HEK293 (cell line): ENCODE measurements around the gene RINL.

Experiments
- REST ChIP-seq: fragments of 450-650 bp; formaldehyde crosslinking; IDR thresholded peaks from 2 replicates; pipeline ENCODE4 v1.5.1; 2016; ENCODE audit warnings: missing biosample characterization, missing genetic modification characterization
- ZNF692 ChIP-seq: fragments of 450-650 bp; formaldehyde crosslinking; IDR thresholded peaks from 2 replicates; pipeline ENCODE4 v1.5.1; 2016; ENCODE audit warnings: missing biosample characterization, missing genetic modification characterization

GRCh38 chr19:38880076-38880881, 2.2 kb upstream of the RINL start:
- TF ChIP-seq ZNF692 (no peak), REST (tag by site-specific recombination) (no peak)
